ENCODE measurements around the gene ANLN.

Gene ANLN

DNA sequence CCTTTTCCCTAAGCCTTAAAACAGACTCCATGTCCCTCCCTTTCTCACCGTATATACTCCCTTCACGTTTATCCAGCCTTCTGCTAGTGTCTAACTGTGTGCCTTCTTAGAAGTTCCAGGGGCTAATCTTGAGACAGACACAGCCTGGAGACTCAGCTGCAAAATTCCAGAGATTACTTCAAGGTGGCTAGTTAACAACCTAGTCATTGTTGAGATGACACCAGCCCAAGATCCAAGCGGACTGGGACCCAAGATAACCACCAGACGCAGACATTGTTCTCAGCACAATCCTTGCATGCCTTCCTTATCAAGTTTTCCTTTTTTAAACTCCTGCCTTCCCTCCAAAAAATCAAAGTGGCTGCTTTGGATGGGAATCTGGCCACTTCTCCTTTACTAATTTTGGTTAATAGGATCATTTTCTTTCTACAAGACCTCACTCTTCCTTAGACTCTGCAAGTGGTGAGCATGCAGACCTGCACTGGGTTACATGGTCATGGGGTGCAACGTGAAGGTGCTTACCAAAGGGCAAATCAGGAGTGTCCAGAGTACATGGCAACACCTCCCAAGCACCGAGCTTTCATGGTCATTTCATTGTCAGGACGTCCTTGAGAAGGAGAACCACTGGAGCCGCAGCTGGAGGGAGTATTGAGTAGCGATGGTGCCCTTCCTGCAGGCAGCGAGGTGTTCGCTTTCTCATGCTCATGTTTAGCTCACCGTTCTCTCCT is 69.7 kb downstream of the ANLN start:
- H3K4me3 ChIP-seq (ENCODE audit: low read depth, low read length), result no peak overlapping the region
- peaks cover 5 to 13% of the 10 kb centered on the region in 2 experiments; a peak in 2 of 3 replicates for H3K36me3 ChIP-seq (ENCODE audit: control insufficient read depth in 2 of 2, insufficient read depth in 1 of 2, low read length in 2 of 2)
- ChIA-PET CTCF (no interaction called here), POLR2A (no interaction called here)
- TF ChIP-seq PRDM1 (tag by site-specific recombination; IDR thresholded peaks at IDR 0.05) (no peak), ZNF114 (tag by site-specific recombination; IDR thresholded peaks at IDR 0.05) (no peak), ZNF48 (tag by site-specific recombination; IDR thresholded peaks at IDR 0.05) (no peak), ZNF792 (tag by site-specific recombination; IDR thresholded peaks at IDR 0.05) (no peak), ZNF660 (tag by site-specific recombination; IDR thresholded peaks at IDR 0.05) (no peak), ZNF350 (tag by site-specific recombination; IDR thresholded peaks at IDR 0.05) (no peak), BCL11B (tag by site-specific recombination; IDR thresholded peaks at IDR 0.05; ENCODE audit: low read depth) (no peak), ZFP37 (tag by site-specific recombination; IDR thresholded peaks at IDR 0.05) (no peak), ZNF768 (tag by site-specific recombination; IDR thresholded peaks at IDR 0.05) (no peak), KLF7 (tag by site-specific recombination; IDR thresholded peaks at IDR 0.05; ENCODE audit: borderline replicate concordance) (no peak), ZSCAN16 (tag by site-specific recombination; IDR thresholded peaks at IDR 0.05) (no peak)
- TF ChIP-seq, protein P1, sequence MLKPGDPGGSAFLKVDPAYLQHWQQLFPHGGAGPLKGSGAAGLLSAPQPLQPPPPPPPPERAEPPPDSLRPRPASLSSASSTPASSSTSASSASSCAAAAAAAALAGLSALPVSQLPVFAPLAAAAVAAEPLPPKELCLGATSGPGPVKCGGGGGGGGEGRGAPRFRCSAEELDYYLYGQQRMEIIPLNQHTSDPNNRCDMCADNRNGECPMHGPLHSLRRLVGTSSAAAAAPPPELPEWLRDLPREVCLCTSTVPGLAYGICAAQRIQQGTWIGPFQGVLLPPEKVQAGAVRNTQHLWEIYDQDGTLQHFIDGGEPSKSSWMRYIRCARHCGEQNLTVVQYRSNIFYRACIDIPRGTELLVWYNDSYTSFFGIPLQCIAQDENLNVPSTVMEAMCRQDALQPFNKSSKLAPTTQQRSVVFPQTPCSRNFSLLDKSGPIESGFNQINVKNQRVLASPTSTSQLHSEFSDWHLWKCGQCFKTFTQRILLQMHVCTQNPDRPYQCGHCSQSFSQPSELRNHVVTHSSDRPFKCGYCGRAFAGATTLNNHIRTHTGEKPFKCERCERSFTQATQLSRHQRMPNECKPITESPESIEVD (tag by site-specific recombination; IDR thresholded peaks at IDR 0.05), result no peak
- TF ChIP-seq, protein P2, sequence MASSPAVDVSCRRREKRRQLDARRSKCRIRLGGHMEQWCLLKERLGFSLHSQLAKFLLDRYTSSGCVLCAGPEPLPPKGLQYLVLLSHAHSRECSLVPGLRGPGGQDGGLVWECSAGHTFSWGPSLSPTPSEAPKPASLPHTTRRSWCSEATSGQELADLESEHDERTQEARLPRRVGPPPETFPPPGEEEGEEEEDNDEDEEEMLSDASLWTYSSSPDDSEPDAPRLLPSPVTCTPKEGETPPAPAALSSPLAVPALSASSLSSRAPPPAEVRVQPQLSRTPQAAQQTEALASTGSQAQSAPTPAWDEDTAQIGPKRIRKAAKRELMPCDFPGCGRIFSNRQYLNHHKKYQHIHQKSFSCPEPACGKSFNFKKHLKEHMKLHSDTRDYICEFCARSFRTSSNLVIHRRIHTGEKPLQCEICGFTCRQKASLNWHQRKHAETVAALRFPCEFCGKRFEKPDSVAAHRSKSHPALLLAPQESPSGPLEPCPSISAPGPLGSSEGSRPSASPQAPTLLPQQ (tag by site-specific recombination; IDR thresholded peaks at IDR 0.05), result no peak
- TF ChIP-seq, protein P3, sequence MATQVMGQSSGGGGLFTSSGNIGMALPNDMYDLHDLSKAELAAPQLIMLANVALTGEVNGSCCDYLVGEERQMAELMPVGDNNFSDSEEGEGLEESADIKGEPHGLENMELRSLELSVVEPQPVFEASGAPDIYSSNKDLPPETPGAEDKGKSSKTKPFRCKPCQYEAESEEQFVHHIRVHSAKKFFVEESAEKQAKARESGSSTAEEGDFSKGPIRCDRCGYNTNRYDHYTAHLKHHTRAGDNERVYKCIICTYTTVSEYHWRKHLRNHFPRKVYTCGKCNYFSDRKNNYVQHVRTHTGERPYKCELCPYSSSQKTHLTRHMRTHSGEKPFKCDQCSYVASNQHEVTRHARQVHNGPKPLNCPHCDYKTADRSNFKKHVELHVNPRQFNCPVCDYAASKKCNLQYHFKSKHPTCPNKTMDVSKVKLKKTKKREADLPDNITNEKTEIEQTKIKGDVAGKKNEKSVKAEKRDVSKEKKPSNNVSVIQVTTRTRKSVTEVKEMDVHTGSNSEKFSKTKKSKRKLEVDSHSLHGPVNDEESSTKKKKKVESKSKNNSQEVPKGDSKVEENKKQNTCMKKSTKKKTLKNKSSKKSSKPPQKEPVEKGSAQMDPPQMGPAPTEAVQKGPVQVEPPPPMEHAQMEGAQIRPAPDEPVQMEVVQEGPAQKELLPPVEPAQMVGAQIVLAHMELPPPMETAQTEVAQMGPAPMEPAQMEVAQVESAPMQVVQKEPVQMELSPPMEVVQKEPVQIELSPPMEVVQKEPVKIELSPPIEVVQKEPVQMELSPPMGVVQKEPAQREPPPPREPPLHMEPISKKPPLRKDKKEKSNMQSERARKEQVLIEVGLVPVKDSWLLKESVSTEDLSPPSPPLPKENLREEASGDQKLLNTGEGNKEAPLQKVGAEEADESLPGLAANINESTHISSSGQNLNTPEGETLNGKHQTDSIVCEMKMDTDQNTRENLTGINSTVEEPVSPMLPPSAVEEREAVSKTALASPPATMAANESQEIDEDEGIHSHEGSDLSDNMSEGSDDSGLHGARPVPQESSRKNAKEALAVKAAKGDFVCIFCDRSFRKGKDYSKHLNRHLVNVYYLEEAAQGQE (tag by site-specific recombination; IDR thresholded peaks at IDR 0.05), result no peak
- TF ChIP-seq, protein P4, sequence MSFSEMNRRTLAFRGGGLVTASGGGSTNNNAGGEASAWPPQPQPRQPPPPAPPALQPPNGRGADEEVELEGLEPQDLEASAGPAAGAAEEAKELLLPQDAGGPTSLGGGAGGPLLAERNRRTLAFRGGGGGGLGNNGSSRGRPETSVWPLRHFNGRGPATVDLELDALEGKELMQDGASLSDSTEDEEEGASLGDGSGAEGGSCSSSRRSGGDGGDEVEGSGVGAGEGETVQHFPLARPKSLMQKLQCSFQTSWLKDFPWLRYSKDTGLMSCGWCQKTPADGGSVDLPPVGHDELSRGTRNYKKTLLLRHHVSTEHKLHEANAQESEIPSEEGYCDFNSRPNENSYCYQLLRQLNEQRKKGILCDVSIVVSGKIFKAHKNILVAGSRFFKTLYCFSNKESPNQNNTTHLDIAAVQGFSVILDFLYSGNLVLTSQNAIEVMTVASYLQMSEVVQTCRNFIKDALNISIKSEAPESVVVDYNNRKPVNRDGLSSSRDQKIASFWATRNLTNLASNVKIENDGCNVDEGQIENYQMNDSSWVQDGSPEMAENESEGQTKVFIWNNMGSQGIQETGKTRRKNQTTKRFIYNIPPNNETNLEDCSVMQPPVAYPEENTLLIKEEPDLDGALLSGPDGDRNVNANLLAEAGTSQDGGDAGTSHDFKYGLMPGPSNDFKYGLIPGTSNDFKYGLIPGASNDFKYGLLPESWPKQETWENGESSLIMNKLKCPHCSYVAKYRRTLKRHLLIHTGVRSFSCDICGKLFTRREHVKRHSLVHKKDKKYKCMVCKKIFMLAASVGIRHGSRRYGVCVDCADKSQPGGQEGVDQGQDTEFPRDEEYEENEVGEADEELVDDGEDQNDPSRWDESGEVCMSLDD (tag by site-specific recombination; IDR thresholded peaks at IDR 0.05), result no peak
- H3K9me3 ChIP-seq (ENCODE audit: control insufficient read depth, insufficient read depth, low read depth, low read length), result no peaks in the 10 kb centered on the region
- no peak overlapping the region for H3K27ac ChIP-seq (ENCODE audit: extremely low read depth, low read depth, low read length)
- no peaks in the 10 kb centered on the region for H3K4me1 ChIP-seq (ENCODE audit: control insufficient read depth, insufficient read depth, low read length)

Data from HEK293 (cell line).